ENCODE data around the gene MMP17.

Gene MMP17

GRCh38 chr12:131830914-131831571, 2.9 kb downstream of the MMP17 start:
- DNase-seq (ENCODE audit: low spot score), result no peak

DNA sequence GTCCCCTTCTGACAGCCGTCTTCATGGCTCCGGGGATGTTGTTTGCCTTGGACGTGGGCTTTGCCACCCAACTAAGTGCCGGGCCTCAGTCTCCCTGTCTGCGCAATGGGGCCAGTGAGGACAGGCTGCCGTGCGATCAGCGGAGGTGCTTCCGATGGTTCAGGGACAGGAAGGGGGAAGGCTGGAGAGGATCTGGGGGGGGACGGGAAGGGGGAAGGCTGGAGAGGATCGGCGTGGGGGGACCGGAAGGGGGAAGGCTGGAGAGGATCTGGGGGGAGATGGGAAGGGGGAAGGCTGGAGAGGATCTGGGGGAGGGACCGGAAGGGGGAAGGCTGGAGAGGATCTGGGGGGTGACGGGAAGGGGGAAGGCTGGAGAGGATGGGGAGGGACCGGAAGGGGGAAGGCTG, 3.4 kb downstream of the MMP17 start:
- peak; percentile 65 for DNase-seq (ENCODE audit: low spot score)

DNA sequence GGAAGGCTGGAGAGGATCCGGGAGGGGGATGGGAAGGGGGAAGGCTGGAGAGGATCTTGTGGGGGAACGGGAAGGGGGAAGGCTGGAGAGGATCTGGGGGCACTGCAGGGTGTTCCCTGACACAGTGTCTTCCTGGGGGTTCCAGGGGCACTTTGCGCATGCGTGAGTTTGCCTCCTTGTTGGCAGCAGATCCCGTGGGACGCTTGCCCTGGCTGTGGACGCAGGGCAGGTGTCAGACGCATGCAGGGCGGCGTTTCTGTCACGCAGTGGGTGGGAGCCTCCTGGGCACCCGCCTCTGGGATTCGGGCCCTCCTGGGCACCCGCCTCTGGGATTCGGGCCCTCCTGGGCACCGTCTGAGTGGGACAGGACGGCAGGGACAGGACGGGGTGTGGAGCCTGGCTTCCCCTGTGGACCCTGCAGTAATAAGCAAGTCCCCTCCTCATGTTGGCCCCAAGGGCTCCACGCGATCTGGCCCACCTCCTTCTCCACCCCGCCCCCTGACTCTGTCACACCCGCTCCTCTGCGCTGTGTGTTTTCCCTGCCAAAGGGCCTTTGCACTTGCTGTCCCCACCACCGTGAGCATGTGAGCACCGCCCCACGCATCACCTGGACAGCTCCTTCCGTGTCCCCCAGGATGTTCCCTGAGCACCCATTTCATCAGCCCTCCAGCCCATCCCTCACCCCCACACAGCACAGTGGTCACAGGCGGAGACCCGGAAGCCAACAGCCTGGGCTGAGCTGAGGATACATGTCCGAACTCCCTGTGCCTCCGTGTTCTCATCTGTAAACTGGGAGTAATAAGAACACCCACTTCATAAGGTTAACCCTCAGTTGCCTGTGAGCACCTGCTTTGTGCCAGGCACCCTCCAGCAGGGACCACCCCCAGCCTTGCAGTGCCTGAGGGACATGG, 4.4 kb downstream of the MMP17 start:
- peak; percentile 93 for DNase-seq (ENCODE audit: low spot score)

DNA sequence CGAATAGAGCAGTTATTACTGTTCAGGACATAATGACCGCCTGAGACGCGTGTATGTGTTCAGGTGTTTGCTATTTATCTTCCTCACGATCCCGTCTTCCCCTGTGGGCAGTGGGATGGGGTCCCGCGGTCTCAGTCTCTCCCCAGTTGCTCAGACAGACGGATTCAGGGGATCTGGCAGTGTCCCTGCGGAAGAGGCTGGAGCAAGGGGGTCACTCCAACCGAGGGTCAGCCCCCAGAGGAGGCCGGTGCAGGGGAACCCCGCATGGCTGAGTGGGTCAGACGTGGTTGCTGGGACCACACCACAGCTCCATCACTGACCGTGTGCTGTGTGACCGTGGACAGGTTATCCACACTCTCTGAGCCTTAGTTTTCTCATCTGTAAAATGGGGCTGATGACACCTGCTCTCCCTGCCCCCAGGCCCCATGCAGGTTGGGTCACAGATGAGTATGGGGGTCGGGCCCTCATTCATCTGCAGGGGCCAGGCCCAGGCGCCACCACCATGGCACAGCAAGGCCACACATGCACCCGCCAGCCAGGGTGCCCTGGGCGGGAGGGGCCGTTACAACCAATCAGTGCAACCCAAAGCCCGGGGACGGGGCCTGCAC, 5.2 kb downstream of the MMP17 start:
- no peak for DNase-seq (ENCODE audit: low spot score)

GRCh38 chr12:131833896-131834641, 5.9 kb downstream of the MMP17 start:
- peak; percentile 51 for DNase-seq (ENCODE audit: low spot score)

DNA sequence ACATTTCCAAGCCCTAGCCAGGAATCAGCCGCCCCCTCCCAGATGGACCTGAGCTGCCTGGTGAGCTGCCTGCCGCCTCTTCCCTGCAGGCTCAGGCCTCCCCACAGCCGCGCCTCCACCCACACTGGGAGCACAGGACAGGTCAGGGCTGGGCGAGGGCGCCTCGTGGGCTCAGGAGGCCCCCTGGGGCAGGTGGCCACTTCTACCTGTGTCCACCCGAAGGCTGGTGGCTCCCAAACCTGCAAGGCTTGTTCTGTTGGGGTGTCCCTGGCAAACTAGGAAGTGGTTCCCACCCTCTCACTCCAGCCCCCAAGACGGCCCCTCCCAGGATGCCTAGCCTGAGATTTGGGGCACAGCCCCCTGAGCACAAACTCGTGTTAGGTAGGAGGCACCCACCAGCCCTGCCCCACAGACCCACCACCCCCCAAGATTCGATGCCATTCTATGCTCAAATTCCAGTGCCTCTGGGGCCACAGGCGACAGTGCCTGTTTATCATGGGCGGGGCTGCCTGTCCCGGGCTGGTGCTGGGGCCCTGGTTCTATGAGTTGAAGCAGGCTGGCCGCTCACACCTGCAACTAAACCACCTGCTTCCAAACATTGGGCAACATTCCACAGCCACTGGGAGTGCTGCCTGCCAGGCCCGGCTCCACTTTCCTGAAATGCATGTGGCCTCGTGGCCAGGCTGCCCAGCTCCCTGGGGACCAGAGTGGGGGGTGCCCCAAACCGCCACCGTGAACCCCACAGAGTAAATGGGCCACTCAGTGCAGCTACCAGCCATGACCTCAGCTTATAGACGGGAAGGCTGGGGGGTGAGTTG, 6.8 kb downstream of the MMP17 start:
- DNase-seq (ENCODE audit: low spot score), result no peak

GRCh38 chr12:131835616-131836171, 7.5 kb downstream of the MMP17 start:
- no peak for DNase-seq (ENCODE audit: low spot score)

DNA sequence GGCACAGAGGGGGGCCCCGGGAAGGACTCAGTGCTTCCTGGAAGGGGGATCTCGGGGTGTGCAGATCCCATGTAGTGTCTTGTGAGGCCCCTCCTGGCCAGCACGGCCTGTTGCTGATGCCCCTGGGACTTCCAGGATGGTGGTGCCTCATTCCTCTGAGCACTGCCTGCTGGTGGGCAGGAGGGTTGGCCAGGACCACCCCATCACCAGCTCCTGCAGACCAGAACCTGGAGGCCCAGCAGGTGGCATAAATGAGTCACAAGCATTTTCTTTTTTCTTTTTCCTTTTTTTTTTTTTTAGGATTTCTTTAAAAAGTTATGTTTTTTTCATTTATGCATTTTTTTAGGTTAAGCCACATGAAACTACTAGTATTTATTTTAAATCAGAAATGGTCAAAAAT, 8.0 kb downstream of the MMP17 start:
- DNase-seq (ENCODE audit: low spot score), result no peak

DNA sequence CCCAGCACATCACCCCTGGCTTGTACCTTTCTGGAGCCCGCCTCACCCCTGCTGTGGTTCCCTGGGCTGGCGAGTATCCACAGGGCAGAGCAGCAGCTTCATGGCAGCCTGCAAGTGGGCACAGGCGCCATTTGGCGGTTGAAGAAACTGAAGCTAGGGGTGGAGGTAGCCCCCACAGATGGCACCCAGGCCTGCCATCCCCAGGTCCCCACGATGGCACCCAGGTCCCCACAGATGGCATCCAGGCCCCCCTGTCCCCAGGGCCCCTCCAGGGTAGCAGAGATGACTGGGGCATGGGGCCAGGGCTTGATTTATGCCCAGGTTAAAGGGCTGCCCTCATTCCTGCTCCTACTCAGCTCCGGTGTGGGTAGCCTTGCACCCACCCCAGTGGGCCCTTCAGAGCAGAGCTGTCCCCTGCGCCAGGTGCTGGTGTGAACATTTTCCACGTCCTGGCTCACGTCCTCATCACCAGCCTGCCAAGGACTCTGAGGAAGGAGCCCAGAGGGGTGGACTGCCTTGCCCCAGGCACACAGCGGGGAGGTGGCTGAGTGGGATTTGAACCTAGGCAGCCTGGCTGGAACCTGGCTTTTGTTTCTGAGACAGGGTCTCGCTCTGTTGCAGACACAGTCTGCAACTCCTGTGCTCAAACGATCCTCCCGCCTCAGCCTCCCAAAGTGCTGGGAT, 8.7 kb downstream of the MMP17 start:
- DNase-seq (ENCODE audit: low spot score), result no peak

GRCh38 chr12:131840643-131841416, 12.6 kb downstream of the MMP17 start:
- no peak for DNase-seq (ENCODE audit: low spot score)

DNA sequence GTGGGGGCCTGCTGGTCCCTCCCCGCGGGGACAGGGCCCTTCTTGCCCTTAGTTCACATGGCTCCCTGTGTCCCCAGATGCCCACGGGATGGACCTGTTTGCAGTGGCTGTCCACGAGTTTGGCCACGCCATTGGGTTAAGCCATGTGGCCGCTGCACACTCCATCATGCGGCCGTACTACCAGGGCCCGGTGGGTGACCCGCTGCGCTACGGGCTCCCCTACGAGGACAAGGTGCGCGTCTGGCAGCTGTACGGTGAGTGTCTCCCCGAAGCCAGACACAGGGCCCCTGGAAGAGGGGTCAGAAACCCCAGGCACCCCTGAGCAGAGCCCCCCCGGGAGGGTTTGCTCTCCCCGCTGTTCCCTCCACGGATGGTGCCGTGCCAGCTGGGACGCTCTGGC, 13.4 kb downstream of the MMP17 start:
- DNase-seq (ENCODE audit: low spot score), result no peak

GRCh38 chr12:131842169-131842568, 14.0 kb downstream of the MMP17 start:
- no peak for DNase-seq (ENCODE audit: low spot score)

- DNase-seq (ENCODE audit: low spot score), result no peak
Measured at GRCh38 chr12:131843527-131843926, 15.3 kb downstream of the MMP17 start.

DNA sequence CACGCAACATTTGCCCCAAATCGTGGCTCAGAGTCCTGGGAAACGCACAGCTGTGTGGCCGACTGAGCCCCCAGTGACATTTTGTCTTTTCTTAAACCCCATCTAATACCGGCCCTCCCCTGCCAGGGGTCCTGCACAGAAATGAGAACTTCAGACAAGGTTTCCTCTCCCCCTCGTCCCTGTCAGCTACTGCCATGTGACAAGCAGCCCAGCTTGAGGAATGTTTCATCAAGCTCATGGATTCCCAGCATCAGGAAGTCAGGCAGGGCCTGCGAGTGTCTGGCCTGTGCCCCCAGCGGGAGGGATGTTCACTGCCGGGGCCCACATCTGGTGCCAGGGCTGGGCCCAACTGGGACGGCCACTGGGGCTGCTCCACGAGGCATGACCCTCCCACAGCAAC, 15.9 kb downstream of the MMP17 start:
- DNase-seq (ENCODE audit: low spot score), result no peak

GRCh38 chr12:131844656-131845055, 16.5 kb downstream of the MMP17 start:
- DNase-seq (ENCODE audit: low spot score), result no peak

DNA sequence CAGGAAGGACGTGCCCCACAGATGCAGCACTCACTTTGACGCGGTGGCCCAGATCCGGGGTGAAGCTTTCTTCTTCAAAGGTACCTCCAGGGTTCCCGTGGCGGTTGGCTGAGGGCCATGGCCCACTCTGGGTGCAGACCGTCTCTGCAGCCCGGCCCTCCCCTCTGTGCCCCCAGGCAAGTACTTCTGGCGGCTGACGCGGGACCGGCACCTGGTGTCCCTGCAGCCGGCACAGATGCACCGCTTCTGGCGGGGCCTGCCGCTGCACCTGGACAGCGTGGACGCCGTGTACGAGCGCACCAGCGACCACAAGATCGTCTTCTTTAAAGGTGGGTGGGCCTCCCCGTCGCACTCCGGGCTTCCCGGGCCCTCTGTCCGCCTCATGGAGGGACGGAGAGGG, 16.9 kb downstream of the MMP17 start:
- no peak for DNase-seq (ENCODE audit: low spot score)

GRCh38 chr12:131847456-131847855, 19.3 kb downstream of the MMP17 start:
- no peak for DNase-seq (ENCODE audit: low spot score)

DNA sequence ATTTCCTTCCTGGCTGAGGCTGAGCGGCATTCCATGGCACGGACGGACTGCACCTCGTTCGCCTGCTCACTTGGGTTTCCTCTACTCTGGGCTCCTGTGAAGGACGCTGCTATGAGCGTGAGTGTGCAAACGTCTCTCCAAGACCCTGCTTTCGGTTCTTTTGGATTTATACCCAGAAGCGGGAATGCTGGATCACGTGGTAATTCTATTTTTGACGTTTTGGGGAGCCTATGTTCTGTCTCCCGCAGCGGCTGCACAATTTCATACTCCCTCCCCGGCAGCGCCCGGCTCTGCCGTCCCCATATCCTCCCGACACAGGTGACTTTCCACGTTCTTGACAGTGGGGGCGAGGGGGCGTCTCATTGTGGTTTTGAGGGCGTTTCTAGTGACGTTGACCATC, 20.6 kb downstream of the MMP17 start:
- no peak for DNase-seq (ENCODE audit: low spot score)

DNA sequence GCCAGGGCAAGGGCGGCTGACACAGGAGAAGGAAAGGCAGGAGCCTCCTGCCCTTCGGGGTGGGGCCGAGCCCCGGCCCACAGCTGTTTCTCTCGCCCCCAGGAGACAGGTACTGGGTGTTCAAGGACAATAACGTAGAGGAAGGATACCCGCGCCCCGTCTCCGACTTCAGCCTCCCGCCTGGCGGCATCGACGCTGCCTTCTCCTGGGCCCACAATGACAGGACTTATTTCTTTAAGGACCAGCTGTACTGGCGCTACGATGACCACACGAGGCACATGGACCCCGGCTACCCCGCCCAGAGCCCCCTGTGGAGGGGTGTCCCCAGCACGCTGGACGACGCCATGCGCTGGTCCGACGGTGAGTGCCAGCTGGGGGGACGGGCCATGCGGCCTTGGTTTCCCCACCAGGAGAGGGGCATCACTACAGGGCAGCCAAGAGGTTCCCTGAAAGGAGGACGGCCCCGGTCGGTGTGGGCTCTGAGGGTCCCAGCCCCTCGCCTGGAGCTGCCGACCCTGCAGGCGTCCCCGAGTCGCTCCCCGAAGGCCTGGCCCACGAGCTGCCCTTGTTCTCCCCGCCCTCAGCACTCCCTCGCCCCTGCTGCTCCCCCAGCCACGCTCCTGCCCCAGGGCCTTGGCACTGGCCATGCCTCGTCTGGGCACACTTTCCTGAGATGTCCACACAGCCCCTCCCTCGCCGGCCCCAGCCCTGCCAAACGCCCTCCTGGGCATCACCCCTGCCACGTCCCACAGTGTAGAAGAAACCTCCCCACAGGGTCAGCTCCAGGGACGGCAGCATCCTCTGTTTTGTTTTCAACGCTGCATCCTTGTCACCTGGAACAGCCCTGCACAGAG, 21.7 kb downstream of the MMP17 start:
- DNase-seq (ENCODE audit: low spot score), result no peak
